Epithelial cell of prostate (primary cell): Measurements from ENCODE around the gene ABAT.

Experiments used
- DNase-seq: peaks from one replicate; pipeline ENCODE4 v3.0.0-alpha.2; 2011; ENCODE audit warnings: low read depth, low spot score
- H3K27ac ChIP-seq: fragments of 450-650 bp; 2 replicates; pipeline ENCODE4 v1.5.1; 2017; ENCODE audit warnings: mild to moderate bottlenecking

ABAT gene

DNA sequence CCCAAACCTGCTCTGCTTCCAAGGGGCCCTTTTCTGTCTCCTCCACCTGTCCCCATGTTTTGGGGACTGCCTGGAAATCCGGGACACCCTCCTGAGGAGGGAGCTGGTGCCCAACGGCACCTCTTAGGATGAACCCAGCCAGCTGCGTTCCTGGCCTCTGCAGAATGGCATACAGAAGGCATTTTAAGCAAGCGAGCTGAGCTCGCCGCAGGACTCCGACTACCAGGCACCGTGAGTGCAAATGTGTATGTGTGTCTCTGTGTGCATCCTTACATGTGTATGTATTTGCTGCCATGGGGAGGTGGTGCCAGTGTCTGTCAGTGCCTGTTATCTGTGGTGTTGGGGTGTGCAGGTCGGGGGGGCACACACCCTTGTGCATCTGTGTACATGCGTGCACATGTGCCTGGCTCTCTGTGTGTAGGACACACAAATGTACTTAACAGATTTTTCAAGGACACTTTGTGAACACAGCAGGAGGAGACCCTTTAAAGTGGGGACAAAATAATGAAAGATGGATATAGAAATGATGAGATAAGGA is 39.3 kb downstream of the ABAT start:
- H3K27ac ChIP-seq, result no peak overlapping the region
- no peak for DNase-seq

DNA sequence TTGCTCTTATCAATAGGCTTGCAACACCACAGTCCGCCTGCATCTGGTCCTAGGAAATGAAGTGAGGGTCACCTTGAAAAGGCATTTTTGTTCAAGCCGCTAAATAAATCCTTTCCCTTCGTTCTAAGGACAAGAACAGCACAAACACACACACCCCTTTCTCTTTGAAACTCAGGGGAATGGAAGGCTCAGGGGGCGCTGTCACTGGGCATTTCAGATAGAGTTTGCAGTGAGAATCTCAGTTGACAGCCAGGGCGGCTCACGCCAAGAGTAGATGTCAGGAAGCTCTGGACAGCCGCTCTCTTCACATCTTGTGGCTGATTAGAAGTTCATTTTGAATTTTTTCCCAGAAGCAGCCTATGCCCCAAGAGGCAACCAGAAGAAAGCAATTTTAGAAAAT is 39.8 kb downstream of the ABAT start:
- DNase-seq, result no peak
- H3K27ac ChIP-seq, result no peak overlapping the region

DNA sequence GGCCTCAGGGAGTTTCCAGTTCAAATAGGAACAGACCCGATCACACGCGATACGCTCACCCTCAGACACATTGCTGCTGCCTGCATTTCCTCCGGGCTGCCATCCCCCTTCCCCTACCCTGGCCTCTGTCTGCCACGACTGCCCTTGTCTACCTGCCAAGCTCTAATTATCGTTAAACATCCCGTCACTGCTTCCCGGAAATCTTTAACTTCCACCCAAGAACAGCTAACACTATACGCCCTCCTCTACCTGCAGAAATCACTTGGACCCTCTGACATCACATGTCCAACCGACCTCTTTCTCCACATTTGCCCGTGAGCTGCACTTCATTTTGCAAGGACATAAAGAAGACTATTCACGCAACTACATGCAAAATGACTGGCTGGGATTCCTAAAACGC is 40.4 kb downstream of the ABAT start:
- H3K27ac ChIP-seq, result no peak overlapping the region
- no peak for DNase-seq

DNA sequence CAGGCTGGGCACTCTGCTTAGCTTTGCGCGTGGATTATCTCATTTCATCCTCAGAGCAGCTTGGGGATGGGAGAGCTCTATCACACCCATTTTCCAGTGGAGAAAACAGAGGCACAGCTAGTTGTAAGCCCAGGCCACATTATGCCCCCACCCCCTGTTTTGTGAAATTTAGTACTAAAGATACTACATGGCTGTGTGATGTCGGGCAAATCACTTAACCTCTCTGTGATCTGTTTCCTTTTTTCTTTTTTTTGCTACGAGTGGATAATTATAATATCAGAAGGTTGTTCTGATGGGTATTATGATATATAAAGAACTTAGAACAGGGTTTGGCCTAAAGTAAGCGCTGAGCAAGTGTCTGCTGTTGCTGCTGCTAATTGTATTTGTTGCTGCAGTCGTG is 41.6 kb downstream of the ABAT start:
- H3K27ac ChIP-seq, result peak overlapping the region; percentile 53
- DNase-seq, result no peak

DNA sequence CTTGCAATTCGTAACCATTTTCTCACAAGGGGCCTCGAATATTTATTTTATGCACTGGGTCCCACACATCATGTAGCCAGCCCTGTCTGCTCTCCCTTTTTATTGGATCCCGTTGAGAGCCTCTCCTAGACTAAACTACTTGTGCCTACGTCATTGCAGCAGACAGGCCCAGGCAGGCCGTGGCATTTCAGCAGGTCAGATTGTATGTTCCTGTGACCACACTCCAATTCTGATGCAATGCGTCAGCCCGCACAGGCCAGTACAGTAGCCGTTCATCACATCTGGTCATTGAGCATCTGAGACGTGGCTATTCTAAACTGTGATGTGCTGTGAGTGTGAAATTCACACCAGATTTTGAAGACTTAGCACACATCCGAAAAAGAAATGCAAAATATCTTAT is 42.2 kb downstream of the ABAT start:
- peak; percentile 93 for DNase-seq
- peak overlapping the region; percentile 53 for H3K27ac ChIP-seq

DNA sequence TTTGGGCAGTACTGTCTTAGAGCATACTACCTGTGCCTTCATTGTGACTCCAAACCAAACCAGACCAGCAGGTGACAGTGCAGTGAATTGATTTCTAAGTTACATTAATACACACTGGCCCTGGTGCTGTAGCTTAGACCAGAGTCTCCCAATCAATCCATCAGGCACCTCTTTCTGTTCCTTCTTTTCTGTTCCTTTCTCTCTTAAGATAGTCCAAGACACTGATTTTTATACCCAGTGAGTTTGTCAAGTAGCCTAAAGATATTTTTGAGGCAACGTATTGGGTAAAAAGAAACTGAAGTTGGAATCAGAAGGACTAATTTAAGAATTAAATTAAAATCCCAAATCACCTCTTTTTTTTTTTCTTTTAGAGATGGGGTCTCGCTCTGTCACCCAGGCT is 43.1 kb downstream of the ABAT start:
- H3K27ac ChIP-seq, result no peak overlapping the region
- DNase-seq, result no peak

DNA sequence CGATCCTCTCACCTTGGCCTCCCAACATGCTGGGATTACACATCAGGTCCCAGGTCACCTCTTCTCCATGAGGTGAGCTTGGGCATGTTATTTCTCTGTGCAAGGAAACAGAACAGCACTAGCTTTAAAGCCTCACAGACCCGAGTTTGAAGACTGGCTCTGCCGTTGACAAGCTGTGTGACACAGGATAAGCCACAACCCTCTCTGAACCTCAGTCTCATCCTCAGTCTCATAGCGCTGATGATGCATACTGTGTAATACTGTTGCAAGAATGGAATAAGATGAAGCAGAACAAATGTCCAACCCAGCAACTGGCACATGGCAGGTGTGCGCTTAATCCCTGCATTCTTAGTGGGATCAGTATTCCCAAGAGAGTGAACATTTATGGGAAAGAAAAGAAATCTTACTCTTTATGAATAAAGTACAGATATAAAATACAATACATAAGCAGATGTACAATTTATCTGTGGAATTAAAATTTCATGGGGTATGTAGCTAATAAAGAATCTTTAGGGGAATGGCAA is 43.5 kb downstream of the ABAT start:
- no peak overlapping the region for H3K27ac ChIP-seq
- no peak for DNase-seq

DNA sequence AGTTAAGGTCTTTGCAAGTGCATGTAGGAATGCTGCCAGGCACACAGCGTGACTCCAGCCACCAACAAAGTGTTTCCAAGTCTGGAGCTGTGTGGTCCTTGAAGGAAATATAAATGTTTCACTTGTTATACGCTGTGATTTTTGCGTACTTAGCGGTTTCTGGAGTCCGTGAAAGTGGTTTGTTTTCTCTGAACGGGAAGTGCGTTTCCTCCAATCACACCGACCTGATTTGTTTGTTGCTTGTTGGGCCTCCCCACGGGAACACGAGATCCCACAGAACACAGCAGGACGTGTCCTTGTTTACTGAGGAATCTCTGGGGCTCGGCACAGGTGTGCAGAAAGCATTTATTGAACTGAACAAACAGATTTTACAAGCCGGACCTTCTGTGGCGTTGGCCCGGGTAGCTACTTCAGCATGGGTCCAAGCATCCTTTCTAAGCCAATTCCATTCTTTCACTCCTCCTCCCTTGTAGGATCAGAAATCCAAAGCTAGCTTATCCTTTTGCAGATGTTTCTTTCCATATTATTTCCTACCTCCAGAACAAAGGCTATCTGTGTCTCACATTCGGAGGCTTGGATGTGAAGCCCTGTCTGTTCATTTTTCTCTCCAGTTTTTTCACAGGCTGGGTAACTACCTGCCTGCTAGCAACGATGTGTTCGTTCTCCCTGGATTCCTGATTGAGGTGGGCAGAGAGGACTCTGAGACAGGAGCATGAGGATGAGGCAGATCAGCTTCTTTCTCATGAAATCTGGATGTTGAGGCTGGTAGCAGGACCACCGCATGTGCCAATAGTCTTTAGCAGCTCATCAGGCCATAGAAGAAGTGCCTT is 44.6 kb downstream of the ABAT start:
- no peak overlapping the region for H3K27ac ChIP-seq
- no peak for DNase-seq

DNA sequence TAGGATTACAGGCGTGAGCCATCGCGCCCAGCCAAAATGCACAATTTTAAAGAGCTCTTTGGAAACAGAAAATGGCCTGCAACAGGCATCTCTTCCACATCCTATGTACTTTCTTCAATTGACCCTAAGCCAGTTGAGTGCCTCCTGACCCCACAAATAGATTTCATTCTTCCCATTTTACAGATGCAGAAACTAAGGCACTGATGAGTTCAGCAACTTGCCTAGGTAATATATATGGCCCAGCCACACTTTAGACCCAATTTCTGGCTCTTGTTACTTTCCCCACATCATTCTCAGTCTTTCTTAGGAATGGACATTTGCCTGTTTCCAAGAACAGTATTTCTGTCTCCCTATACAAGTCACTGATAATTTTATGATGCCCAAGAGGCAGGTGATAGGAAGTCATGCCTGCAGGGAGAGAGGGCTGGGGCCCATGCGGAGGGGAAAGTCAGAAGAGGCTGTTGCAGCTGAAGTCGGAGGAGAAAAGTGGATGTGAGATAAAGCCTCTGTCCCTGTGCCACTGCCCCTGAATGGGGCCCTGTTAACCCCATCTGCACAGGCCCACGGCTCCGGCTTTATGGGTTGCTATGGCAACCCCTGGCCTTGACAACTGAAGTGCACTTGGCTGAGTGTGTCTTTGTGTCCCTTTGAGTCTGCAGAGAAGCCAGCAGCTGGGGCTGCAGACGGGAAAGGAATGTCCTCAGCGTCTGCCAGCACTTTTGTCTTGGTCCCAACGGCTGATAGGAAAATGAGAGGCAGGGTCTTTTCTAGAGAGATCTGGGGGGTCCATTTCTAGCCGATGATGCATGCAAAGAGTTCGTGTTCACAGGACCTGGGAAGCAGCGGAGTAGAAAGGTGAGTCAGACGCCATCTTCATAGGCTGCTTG is 45.9 kb downstream of the ABAT start:
- H3K27ac ChIP-seq, result no peak overlapping the region
- DNase-seq, result no peak

DNA sequence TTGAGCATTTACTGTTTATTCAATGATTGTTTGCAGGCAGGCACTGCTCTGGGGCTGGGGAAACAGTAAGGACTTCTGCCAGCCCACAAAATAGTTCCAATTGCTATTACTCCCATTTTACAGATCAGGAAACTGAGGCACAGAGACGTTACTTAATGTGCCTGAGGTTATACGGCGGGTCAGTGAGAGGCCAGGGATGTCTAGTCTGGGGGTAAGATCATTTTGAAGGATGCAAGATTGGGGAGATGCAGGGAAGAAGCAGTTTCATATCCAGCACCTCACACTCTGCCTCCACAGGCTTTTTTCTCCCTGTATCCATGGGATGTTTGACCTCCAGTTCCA is 46.5 kb downstream of the ABAT start:
- no peak for DNase-seq
- H3K27ac ChIP-seq, result no peak overlapping the region

DNA sequence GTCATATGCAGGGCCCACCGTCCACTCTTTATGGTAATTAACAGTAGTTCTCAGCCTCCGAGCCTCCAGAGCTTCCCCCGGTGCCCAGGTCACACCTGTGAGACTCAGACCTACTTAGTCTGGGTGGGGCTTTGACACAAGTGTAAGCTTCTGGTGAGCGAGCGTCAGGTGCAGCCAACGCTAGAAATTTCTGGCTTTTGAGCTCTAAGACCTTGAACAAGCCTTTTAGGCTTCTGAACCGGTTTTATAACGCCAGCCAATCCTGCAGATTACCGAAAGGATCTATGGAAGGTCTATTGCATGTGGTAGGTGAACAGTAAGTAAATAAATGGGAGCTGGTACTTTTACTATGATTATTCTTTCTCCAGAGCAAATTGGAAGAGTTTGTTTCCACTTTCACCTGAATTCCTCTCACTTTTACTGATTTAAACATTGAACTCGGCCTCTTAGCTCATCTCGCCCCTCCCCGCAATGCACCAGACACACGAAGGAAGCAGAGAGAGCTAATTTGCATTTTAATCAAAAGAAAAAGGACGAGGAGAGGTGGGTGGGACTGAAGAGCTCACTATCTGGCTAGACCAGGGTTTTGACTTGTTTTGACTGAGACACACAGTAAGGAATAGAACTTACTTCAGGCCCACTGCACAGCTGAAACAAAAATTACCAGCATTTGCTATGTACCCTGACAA is 47.1 kb downstream of the ABAT start:
- no peak overlapping the region for H3K27ac ChIP-seq
- DNase-seq, result no peak

DNA sequence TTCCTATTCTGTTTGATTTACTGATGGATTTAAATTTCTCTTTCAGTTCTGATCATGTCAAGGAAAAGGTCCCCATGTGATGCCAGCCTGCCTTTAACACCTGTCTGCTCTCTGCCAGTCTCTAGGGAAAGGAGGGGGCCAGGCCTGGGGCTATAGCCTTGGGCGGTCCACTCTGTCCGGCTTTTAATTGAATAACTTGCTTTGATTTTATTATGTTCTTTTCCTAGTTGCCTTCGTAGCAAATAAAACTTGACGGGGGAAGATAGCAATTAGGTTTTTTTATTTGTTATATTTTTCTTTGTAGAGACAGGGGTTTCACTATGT is 47.6 kb downstream of the ABAT start:
- H3K27ac ChIP-seq, result no peak overlapping the region
- DNase-seq, result no peak

DNA sequence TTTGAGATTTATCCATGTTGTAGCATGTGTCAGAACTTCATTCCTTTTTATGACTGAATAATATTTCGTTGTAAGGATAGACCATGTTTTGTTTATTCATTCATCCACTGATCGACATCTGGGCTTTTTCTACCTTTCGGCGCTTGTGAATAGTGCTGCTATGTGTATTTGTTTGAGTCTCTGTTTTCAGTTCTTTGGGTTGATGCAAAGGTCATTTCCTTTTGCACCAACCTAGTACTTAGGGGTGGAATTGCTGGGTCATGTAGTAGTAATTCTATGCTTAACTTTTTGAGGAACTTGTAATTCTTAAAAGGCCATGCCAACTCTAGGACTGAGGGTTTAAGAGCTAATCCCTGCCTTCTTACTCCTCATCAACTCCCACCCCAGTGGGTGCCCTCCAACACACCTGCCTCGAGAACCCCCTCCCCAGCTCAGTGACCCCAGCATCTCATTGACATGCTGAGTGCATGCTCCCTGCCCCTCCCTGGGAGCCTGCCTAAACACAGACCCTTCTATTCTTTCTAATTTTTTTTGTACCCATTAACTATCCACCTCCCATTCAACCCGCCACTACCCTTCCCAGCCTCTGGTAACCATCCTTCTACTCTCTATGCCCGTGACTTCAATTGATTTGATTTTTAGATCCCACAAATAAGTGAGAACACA is 51.2 kb downstream of the ABAT start:
- H3K27ac ChIP-seq, result no peak overlapping the region
- DNase-seq, result no peak

DNA sequence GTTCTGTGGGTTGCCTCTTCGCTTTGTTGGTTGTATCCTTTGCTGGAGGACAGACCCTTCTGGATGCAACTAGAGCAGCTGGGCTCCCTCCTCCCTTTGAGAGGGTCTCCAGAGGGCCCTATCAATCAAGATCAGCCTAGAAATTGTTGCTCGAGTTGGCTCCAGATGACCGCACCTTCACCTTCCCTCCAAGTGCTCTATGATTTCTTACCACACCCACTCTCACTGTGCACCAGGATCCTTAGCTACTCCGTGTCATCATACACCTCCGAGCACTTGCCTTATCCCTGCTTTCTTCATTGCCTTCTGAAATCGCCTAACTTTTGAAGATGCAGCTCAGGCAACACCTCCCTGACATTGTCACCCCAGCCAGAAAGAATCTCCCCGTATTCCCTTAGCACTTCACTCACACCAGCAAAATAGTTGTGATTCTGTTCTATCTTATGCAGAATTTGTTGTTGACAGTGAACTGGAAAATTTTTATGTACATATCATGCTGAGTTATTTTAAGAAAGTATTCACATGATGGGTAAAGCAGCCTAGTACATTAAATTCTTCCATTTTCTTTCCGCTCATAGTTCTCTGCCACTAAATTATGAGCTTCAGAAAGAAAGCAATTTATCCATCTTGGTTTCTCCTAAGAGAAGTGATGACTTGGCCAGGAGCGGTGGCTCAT is 52.9 kb downstream of the ABAT start:
- DNase-seq, result no peak
- no peak overlapping the region for H3K27ac ChIP-seq

DNA sequence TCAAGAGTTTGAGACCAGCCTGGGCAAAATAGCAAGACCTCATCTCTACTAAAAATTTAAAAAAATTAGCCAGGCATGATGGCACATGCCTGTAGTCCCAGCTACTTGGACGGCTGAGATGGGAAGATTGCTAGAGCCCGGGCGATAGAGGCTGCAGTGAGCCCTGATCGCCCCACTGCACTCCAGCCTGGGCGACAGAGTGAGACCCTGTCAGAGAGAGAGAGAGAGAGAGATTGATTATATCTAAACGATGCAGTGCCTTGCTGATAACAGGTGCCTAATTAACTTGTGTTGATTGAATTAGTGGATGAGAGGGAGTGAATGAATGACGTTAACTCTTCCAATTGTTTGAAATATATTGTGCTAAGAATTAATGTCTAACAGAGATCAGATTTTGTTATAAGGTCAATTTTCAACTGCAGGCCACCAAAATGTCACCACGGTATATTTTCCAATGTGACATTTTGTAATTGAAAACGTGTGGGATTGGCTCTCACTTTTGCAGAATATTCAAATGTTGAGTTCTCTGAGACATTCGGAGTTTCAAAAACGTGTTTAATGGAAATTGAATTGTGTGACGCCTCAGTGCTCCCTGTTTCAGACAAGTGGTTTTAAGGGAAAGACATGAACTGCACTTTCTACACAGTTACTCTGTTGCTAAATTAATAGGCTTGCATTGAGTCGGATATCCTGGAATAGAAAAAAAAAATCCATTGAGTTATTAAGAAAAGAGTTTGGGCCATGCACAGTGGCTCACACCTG is 53.6 kb downstream of the ABAT start:
- DNase-seq, result no peak
- no peak overlapping the region for H3K27ac ChIP-seq

DNA sequence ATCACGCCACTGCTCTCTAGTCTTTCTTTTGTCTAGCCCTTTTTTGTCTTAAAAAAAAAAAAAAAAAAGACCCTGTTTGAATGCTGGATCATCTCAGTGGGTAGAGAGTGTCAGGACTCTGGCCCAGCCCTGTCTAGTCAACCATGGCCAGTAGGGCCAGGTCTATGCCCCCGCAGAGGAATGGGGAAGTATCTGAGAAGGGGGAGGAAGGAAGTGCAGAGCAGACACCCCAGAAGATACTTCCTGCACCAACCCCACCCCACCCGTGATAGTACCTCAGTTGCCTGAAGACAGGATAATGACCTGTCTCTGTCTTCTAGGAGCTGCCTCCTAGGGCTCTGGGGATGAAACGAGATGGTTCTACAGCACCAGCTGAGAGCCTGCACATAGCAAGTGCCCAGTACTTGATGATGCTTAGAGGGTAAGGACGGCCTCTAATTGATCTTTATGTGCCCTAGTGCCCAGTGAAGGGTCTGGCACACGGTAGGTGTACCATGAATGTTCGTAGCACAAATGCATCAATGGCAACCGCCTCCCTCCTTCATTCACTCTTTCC is 55.4 kb downstream of the ABAT start:
- no peak for DNase-seq
- H3K27ac ChIP-seq, result no peak overlapping the region

DNA sequence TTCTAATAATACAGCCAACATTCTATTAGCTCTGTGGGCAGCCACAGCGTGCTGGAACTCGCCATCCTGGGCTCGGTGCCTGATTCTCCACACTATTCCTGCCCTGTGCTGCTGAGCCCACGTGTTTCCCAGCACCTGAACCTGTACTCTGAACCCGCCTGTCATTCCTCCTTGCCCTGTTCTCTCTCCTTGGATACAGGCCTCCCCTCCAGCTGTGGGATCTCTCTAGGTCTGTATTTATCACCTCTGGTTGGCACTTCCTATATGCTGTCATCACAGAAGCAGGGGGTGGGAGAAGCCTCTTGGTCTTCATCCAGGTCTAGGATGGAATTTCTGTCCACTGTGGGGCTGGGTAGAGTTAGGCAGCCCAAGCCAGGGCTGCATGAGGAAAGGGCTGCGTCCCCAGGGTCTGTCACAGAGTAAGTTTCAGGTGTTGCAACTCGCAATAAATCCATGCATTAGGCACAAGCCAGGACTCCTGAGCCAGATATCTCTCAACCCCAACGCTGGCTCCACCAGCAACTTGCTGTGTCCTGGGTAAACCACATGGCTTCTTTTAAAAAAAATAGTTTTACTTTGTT is 56.0 kb downstream of the ABAT start:
- DNase-seq, result peak; percentile 69
- no peak overlapping the region for H3K27ac ChIP-seq

DNA sequence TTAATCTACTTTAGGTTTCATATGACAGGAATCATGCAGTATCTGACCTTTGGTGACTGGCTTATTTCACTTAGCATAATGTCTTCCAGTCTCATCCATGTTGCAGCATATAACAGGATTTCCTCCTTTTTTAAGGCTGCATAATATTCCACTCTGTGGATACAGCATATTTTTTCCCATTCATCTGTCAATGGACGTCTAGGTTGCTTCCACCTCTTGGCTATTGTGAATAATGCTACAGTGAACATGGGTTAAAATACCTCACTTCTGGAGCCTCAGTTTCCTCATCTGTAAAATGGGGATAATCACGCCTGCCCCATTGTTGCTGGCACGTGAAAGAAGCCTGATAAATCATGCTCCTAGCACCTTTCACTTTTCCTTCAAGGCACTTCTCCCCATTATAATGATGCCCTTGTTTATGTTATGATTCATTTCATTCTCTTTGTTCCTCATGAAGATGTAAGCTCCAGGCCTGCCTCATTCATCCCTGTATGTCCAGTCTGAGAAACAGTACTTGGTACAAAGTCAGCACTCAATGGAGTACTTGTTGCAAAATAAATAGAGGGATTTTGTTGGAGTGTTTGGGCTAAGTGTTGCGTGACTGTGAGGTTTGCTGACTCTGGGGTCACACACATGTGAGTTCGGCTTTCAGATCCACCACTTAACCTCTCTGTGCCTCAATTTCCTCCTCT is 59.6 kb downstream of the ABAT start:
- no peak for DNase-seq
- no peak overlapping the region for H3K27ac ChIP-seq
